Measurements from ENCODE around the gene NEDD9. TPM values are rescaled to one million over a fixed set of nuclear protein-coding genes. Genes with fewer than 3 reads are reported as not detected.

The NEDD9 gene
- total RNA-seq, 4 donors from 2014 or later = 34.6 to 82.7 (median 72.3) TPM

- in situ Hi-C loops (cut with MboI; ENCODE audit: low pct_ligation_motif_present in 1 of 4, low pct_unique_long_range_greater_than_20kb in 1 of 4, low sequenced_read_pairs in 3 of 4) = no loop called here
- no peaks in the 10 kb centered on the region for H3K9me3 ChIP-seq
- no peaks in the 10 kb centered on the region for H3K27me3 ChIP-seq
- peaks cover 0 to 11% (median 0%) of the 10 kb centered on the region in 4 donors for H3K36me3 ChIP-seq
- no peak for TF ChIP-seq EP300 (IDR thresholded peaks at IDR 0.05; ENCODE audit: low read depth)
- no peak for TF ChIP-seq POLR2AphosphoS5 (IDR thresholded peaks at IDR 0.05)
- TF ChIP-seq POLR2A (IDR thresholded peaks at IDR 0.05) = no peak
- TF ChIP-seq, protein P1, sequence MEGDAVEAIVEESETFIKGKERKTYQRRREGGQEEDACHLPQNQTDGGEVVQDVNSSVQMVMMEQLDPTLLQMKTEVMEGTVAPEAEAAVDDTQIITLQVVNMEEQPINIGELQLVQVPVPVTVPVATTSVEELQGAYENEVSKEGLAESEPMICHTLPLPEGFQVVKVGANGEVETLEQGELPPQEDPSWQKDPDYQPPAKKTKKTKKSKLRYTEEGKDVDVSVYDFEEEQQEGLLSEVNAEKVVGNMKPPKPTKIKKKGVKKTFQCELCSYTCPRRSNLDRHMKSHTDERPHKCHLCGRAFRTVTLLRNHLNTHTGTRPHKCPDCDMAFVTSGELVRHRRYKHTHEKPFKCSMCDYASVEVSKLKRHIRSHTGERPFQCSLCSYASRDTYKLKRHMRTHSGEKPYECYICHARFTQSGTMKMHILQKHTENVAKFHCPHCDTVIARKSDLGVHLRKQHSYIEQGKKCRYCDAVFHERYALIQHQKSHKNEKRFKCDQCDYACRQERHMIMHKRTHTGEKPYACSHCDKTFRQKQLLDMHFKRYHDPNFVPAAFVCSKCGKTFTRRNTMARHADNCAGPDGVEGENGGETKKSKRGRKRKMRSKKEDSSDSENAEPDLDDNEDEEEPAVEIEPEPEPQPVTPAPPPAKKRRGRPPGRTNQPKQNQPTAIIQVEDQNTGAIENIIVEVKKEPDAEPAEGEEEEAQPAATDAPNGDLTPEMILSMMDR (IDR thresholded peaks at IDR 0.05) = no peak
- no peak overlapping the region for H3K4me3 ChIP-seq
- peak overlapping the region in 3 of 4 donors; percentile 55 to 64 (median 56) for H3K27ac ChIP-seq
- intact Hi-C loops (cut with DNase I; ENCODE audit: low total_unique reads) = no loop called here
- 85% methylated on average over 3 of the region's 3 CpGs; no CpG with 5 or more reads in 1 of the 2 donors for WGBS, 2 donors (ENCODE audit: low coverage in 1 of 2)
- H3K4me1 ChIP-seq = peaks cover 11 to 46% (median 35%) of the 10 kb centered on the region in 4 donors
- no peak for DNase-seq
These were observed 24.2 kb downstream of the NEDD9 start for GRCh38 chr6:11208267-11208666.

- H3K4me1 ChIP-seq = peaks cover 12 to 48% (median 32%) of the 10 kb centered on the region in 4 donors
- no peaks in the 10 kb centered on the region for H3K27me3 ChIP-seq
- WGBS, 2 donors (ENCODE audit: low coverage in 1 of 2) = 23 to 61% methylated on average over 3 to 5 of the region's 5 CpGs
These were observed 25.1 kb downstream of the NEDD9 start for GRCh38 chr6:11207199-11207968.

DNA sequence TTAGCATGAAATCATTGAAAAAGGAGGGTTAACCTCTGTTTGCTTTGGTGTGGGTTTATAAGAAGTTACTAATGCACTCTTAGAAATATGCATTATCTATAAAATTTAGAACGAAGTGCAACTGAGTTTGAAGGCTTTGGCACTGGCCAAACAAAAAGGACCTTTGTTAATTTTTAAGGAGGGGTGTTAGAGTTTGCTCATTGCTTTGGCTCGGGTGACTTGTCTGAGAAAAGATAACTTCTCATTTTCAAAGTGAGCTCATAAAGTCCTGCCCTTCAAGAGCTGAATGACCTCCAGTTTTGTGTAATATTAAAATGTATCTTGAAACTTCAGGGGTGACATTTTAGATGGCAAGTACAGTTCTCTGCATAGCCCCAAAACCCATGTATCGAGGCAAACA, 25.9 kb downstream of the NEDD9 start:
- no peak for DNase-seq
- TF ChIP-seq EP300 (IDR thresholded peaks at IDR 0.05; ENCODE audit: low read depth) (no peak), POLR2A (IDR thresholded peaks at IDR 0.05) (no peak), POLR2AphosphoS5 (IDR thresholded peaks at IDR 0.05) (no peak)
- TF ChIP-seq, protein P1 (IDR thresholded peaks at IDR 0.05) = no peak
- WGBS, 2 donors (ENCODE audit: low coverage in 1 of 2) = 52 to 58% methylated on average over 3 of the region's 3 CpGs
- no peak overlapping the region for H3K4me3 ChIP-seq
- no peaks in the 10 kb centered on the region for H3K9me3 ChIP-seq
- intact Hi-C loops (cut with DNase I; ENCODE audit: low total_unique reads) = no loop called here
- no peaks in the 10 kb centered on the region for H3K27me3 ChIP-seq
- H3K27ac ChIP-seq = peak overlapping the region; percentile 23 to 56 (median 53)
- in situ Hi-C loops (cut with MboI; ENCODE audit: low pct_ligation_motif_present in 1 of 4, low pct_unique_long_range_greater_than_20kb in 1 of 4, low sequenced_read_pairs in 3 of 4) = no loop called here
- peaks cover 0 to 5% (median 0%) of the 10 kb centered on the region in 4 donors for H3K36me3 ChIP-seq
- H3K4me1 ChIP-seq = peaks cover 14 to 53% (median 32%) of the 10 kb centered on the region in 4 donors

More at GRCh38 chr6:11207199-11207968, 25.1 kb downstream of the NEDD9 start:
- intact Hi-C loops (cut with DNase I; ENCODE audit: low total_unique reads) (no loop called here), in situ Hi-C loops (cut with MboI; ENCODE audit: low pct_ligation_motif_present in 1 of 4, low pct_unique_long_range_greater_than_20kb in 1 of 4, low sequenced_read_pairs in 3 of 4) (no loop called here)
- Histone ChIP-seq H3K9me3 (no peaks in the 10 kb centered on the region), H3K36me3 (peaks cover 0 to 5% (median 0%) of the 10 kb centered on the region in 4 donors), H3K4me3 (no peak overlapping the region), H3K27ac (peak overlapping the region; percentile 54 to 64 (median 56))
- TF ChIP-seq, protein P1 (IDR thresholded peaks at IDR 0.05) = no peak
- peak; percentile 76 to 81 (median 79) for TF ChIP-seq POLR2AphosphoS5 (IDR thresholded peaks at IDR 0.05)
- TF ChIP-seq EP300 (IDR thresholded peaks at IDR 0.05; ENCODE audit: low read depth) = peak; percentile 82
- DNase-seq = peak; percentile 71

DNA sequence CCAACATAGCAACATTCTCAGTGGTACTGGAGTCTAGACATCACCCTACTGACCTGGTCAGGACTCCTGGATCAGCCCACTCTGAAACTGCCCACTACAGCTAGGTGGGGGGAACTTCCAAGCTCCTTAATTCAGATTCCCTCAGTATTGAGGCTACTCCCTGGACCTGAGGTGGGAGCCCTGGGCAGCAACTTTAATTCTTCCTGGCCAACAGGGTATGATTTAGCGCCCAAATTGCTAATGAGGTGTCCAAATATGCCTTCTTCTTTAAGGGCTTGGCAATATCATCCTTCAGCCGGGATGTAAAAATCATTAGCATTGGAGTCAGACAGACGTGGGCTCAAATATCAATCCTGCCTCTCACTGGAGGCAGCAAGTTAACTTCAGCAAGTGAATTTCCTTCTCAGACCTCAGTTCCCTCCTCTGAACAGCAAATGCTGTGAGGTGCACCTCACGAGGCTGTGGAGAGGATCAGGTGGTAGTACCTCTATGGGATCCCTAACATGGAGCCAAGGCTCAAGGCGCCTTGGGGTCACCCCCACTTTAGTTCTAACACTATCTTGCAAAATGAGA, 27.6 kb downstream of the NEDD9 start:
- in situ Hi-C loops (cut with MboI; ENCODE audit: low pct_ligation_motif_present in 1 of 4, low pct_unique_long_range_greater_than_20kb in 1 of 4, low sequenced_read_pairs in 3 of 4) = no loop called here
- no peak overlapping the region for H3K27ac ChIP-seq
- TF ChIP-seq EP300 (IDR thresholded peaks at IDR 0.05; ENCODE audit: low read depth) (no peak), POLR2AphosphoS5 (IDR thresholded peaks at IDR 0.05) (no peak), POLR2A (IDR thresholded peaks at IDR 0.05) (no peak)
- TF ChIP-seq, protein P1 (IDR thresholded peaks at IDR 0.05) = no peak
- no peak for DNase-seq
- no peaks in the 10 kb centered on the region for H3K9me3 ChIP-seq
- H3K4me1 ChIP-seq = peaks cover 10 to 52% (median 22%) of the 10 kb centered on the region in 4 donors
- H3K36me3 ChIP-seq = peaks cover 0 to 6% (median 3%) of the 10 kb centered on the region in 4 donors
- 90 to 92% methylated on average over 2 to 5 of the region's 5 CpGs for WGBS, 2 donors (ENCODE audit: low coverage in 1 of 2)
- intact Hi-C loops (cut with DNase I; ENCODE audit: low total_unique reads) = no loop called here
- H3K27me3 ChIP-seq = no peaks in the 10 kb centered on the region
- H3K4me3 ChIP-seq = no peak overlapping the region
